ENCODE data around the gene TDRD10.

DNA sequence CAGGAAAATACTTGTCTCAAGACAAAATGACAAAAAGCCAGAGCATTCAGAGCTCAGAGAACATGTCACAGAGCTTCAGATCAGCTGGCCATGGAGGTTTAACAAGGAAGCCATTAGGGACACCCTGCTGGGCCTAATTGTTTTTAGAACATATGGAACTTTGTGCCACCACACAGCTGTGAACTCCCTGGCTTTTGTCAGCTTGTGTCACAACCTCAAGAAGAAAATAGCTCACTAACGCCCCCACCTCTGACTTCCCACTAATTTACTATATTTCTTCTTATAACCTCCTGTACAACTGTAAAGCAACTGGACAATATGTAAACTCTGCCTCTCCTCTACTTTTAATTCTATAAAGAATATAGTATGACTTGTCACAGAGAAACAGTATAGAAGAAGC, 21.0 kb upstream of the TDRD10 start:
- TF ChIP-seq, protein P1, sequence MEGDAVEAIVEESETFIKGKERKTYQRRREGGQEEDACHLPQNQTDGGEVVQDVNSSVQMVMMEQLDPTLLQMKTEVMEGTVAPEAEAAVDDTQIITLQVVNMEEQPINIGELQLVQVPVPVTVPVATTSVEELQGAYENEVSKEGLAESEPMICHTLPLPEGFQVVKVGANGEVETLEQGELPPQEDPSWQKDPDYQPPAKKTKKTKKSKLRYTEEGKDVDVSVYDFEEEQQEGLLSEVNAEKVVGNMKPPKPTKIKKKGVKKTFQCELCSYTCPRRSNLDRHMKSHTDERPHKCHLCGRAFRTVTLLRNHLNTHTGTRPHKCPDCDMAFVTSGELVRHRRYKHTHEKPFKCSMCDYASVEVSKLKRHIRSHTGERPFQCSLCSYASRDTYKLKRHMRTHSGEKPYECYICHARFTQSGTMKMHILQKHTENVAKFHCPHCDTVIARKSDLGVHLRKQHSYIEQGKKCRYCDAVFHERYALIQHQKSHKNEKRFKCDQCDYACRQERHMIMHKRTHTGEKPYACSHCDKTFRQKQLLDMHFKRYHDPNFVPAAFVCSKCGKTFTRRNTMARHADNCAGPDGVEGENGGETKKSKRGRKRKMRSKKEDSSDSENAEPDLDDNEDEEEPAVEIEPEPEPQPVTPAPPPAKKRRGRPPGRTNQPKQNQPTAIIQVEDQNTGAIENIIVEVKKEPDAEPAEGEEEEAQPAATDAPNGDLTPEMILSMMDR (IDR thresholded peaks at IDR 0.05 in 8 of 11, conservative IDR thresholded peaks at IDR 0.05 in 3 of 11): no peak
- TF ChIP-seq POLR2A (IDR thresholded peaks at IDR 0.05): no peak
- TF ChIP-seq POLR2AphosphoS5 (IDR thresholded peaks at IDR 0.05): no peak

Data from spleen (tissue), 7 donors.